ENCODE data around the gene GADL1. TPM values are rescaled to one million over a fixed set of nuclear protein-coding genes. Genes with fewer than 3 reads are reported as not detected.

The GADL1 gene
- total RNA-seq, 3 donors from 2014 or later, result not detected

DNA sequence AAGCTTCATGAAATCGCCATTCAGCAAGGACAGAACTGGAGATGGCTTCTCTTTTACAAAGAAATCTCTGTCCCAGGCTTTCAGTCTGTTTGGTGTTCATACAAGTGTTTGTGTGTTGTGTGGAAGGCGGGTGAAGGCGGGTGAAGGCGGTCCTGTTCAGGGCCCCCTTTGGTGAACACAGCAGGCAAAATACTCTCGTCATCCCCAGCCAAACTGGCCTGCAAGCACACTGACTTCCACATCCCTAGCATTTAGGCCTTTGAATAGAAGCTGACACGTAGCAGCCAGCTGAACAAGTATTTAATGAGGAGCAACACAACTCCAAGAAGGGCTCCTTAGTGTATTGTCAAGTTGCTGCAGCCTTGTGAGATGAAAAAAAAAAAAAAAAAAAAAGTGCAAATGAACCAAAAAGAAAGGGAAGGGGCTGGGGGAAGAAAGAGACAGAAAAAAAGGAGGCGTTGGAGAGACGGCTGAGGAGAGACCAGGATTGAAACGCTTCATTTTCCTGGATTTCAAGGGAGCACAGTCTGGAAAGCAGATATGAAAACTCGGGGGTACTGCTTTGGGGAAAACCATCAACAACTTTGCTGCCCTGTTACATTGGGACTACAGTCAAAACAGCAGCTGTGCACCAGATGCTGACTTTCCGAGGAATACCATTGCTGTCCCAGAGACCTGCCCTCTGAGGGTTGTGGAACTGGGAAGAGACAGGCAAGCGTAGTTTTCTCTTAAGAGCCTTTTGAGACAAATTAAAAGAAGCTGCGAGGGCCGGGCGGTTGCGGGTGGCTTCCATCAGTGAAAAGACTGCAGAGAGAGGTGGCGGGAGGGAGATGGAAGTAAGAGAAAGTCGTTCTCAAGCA lies 213.4 kb downstream of the GADL1 start:
- DNase-seq (peak in 1 of 3 donors; percentile 38), ATAC-seq (peak; percentile 41)
- intact Hi-C loops (cut with DNase I, micrococcal nuclease), result no loop called here
- H3K9me3 ChIP-seq, result no peaks in the 10 kb centered on the region
- TF ChIP-seq, protein P1, sequence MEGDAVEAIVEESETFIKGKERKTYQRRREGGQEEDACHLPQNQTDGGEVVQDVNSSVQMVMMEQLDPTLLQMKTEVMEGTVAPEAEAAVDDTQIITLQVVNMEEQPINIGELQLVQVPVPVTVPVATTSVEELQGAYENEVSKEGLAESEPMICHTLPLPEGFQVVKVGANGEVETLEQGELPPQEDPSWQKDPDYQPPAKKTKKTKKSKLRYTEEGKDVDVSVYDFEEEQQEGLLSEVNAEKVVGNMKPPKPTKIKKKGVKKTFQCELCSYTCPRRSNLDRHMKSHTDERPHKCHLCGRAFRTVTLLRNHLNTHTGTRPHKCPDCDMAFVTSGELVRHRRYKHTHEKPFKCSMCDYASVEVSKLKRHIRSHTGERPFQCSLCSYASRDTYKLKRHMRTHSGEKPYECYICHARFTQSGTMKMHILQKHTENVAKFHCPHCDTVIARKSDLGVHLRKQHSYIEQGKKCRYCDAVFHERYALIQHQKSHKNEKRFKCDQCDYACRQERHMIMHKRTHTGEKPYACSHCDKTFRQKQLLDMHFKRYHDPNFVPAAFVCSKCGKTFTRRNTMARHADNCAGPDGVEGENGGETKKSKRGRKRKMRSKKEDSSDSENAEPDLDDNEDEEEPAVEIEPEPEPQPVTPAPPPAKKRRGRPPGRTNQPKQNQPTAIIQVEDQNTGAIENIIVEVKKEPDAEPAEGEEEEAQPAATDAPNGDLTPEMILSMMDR (IDR thresholded peaks at IDR 0.05), result no peak
- H3K36me3 ChIP-seq (ENCODE audit: low read depth), result no peaks in the 10 kb centered on the region
- H3K4me1 ChIP-seq (ENCODE audit: low read depth), result peaks cover 4% of the 10 kb centered on the region
- H3K4me3 ChIP-seq, result no peak overlapping the region

DNA sequence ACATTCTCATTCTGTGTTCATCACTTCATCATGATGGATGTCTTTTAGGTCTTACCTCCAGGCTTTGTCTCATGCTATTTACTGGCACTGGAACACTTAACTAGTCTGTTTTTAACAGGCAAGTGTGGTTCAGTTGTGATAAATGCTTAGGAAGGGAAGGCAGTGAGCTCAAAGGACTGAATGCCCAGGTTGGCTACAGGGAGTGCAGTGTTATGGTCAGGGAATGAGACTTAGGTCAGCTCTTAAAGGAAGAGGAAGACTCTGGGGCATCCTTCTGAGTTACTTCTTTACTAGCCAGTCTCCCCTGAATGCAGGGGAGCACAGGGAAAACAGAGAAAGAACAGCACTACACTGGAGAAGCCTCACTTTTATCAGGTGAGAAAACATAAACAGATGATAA lies 215.4 kb downstream of the GADL1 start:
- H3K4me1 ChIP-seq (ENCODE audit: low read depth), result peaks cover 4% of the 10 kb centered on the region
- intact Hi-C loops (cut with DNase I, micrococcal nuclease), result no loop called here
- TF ChIP-seq, protein P1 (IDR thresholded peaks at IDR 0.05), result no peak
- no peak overlapping the region for H3K4me3 ChIP-seq
- H3K9me3 ChIP-seq, result no peaks in the 10 kb centered on the region
- H3K36me3 ChIP-seq (ENCODE audit: low read depth), result no peaks in the 10 kb centered on the region
- no peak for ATAC-seq
- DNase-seq, result no peak

DNA sequence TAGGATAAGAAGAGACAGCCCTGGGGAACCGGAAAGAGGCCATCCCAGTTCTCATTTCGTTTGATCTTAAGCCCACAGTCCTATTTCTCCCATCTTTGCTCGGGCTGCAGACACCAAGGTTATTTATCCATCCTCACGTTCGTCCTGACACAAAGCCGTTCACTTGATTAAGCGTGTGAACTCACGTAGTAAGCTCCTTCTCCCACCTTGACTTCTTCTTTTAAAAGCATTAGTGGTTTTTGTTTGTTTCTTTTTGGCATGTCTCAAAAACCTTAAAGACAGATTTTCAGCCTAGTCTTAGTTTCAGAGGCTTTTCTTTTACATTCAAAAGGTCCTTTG lies 217.1 kb downstream of the GADL1 start:
- H3K36me3 ChIP-seq (ENCODE audit: low read depth), result no peaks in the 10 kb centered on the region
- TF ChIP-seq, protein P1 (IDR thresholded peaks at IDR 0.05), result no peak
- H3K9me3 ChIP-seq, result no peaks in the 10 kb centered on the region
- no peak for ATAC-seq
- intact Hi-C loops (cut with DNase I, micrococcal nuclease), result no loop called here
- DNase-seq, result no peak
- H3K4me1 ChIP-seq (ENCODE audit: low read depth), result peaks cover 4% of the 10 kb centered on the region
- no peak overlapping the region for H3K4me3 ChIP-seq

DNA sequence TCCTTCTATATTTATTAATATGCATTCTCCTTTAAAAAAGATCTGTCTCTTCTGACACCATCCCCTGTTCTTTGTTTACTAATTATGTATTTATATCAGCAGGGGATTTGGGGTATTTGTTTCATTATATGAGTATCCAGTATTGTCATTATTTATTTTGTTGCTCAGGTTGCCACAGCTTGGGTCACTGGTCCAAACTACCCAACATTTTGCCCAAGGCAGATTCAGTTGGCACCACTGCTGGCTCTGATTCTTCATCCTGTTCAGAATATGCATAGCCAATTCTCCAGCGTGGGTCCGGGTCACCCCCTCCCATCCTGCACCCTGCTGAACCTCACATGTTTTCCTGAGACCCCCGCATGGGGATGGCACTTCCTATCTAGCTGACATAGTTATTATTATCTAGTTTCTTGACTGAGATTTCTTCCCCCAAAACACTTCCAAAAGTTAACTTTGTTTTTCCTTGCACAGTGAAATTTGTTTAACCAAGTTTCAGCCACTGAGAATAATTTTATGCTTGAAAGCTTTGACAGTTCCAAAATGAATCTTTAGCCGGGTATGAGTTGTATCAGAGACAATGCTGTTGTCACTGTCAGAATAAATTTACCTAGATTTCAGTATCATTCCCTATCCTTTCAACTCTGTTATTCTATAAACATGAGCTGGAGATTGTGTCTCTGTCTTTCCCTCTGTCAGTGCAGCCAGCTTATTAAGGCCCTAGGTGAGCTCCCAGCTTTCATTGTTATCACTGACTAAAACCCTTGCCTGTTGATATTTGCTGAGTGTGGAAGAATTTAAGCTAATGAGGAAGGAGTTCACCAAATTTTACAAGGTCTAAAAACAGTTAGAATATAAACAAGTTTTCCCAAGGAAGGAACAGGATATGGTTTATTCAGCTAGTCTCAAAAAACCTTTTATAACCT lies 217.8 kb downstream of the GADL1 start:
- Histone ChIP-seq H3K4me3 (no peak overlapping the region), H3K9me3 (no peaks in the 10 kb centered on the region), H3K36me3 (ENCODE audit: low read depth) (no peaks in the 10 kb centered on the region), H3K4me1 (ENCODE audit: low read depth) (peaks cover under 1% of the 10 kb centered on the region)
- TF ChIP-seq, protein P1 (IDR thresholded peaks at IDR 0.05), result no peak
- intact Hi-C loops (cut with DNase I, micrococcal nuclease), result no loop called here
- ATAC-seq (no peak), DNase-seq (no peak)

Measured in mucosa of descending colon (tissue), 3 donors.